ENCODE measurements around the gene MXI1.
"Not testable (repeated sequence)": the region's sequence is repeated elsewhere in the genome, so short reads cannot be mapped to it uniquely, and the experiment has no call there.

MXI1 gene

DNA sequence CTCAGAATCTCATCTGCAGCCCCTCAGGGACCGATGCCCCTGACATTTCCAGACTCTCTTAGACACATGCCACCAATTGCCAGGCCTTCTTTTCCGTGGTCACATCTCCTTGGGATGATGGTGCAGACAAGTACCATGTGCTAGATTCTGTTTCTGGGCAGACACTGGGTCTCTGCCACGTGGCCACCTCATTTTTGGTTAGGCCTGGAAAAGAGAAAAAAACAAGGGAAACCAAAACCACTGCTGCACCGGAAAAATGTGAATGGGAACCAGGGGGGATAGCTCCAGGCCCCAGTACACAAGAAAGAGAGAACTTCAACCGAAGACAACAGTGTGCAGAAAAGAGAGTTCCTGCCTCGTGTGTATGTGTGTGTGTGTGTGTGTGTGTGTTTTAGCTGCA lies 23.0 kb upstream of the MXI1 start:
- Histone ChIP-seq H3K36me3 (ENCODE audit: control insufficient read depth in 1 of 2, insufficient read depth in 2 of 2, low read length in 2 of 2) (no peaks in the 10 kb centered on the region), H3K9me3 (ENCODE audit: control insufficient read depth in 1 of 2, low read length in 2 of 2) (no peaks in the 10 kb centered on the region), H3K4me1 (ENCODE audit: control insufficient read depth in 1 of 2, insufficient read depth in 2 of 2, low read length in 2 of 2) (no peaks in the 10 kb centered on the region), H3K27me3 (ENCODE audit: low read depth, low read length) (no peaks in the 10 kb centered on the region), H3K27ac (ENCODE audit: low read length) (no peak overlapping the region), H3K4me3 (ENCODE audit: low read depth in 1 of 2, low read length in 2 of 2) (no peak overlapping the region)

DNA sequence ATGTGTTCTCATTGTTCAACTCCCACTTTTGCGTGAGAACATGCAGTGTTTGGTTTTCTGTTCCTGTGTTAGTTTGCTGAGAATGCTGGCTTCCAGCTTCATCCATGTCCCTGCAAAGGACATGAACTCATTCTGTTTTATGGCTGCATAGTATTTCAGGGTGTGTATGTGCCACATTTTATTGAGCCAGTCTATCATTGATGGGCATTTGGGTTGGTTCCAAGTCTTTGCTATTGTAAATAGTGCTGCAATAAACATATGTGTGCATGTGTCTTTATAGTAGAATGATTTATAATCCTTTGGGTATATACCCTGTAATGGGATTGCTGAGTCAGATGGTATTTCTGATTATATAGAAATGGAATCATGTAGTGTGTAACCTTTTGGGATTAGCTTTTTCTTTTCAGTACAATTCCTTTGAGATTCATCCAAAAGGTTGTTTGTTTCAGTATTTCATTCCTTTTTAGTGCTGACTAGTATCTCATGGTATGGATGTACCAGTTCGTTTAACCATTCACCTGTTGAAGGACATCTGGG lies 21.7 kb upstream of the MXI1 start:
- H3K4me3 ChIP-seq (ENCODE audit: low read depth in 1 of 2, low read length in 2 of 2); H3K36me3 ChIP-seq (ENCODE audit: control insufficient read depth in 1 of 2, insufficient read depth in 2 of 2, low read length in 2 of 2); H3K27ac ChIP-seq (ENCODE audit: low read length); H3K27me3 ChIP-seq (ENCODE audit: low read depth, low read length); H3K4me1 ChIP-seq (ENCODE audit: control insufficient read depth in 1 of 2, insufficient read depth in 2 of 2, low read length in 2 of 2); H3K9me3 ChIP-seq (ENCODE audit: control insufficient read depth in 1 of 2, low read length in 2 of 2): not testable (repeated sequence)

DNA sequence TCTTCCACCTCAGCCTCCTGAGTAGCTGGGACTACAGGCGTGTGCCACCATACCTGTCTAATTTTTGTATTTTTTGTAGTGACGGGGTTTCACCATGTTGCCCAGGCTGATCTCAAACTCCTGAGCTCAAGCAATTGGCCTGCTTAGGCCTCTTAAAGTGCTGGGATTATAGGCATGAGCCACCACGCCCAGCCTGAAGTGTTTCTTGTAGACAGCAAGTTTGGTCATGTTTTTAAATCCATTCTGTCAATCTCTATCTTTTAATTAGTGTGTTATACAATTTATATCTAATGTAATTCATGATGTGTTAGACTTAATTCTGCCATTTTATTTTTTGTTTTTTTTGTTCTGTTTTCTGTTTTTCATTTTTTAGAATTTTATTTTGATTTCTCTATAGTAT lies 17.2 kb upstream of the MXI1 start:
- Histone ChIP-seq H3K36me3 (ENCODE audit: control insufficient read depth in 1 of 2, insufficient read depth in 2 of 2, low read length in 2 of 2) (no peaks in the 10 kb centered on the region), H3K4me1 (ENCODE audit: control insufficient read depth in 1 of 2, insufficient read depth in 2 of 2, low read length in 2 of 2) (no peaks in the 10 kb centered on the region), H3K27me3 (ENCODE audit: low read depth, low read length) (no peaks in the 10 kb centered on the region), H3K4me3 (ENCODE audit: low read depth in 1 of 2, low read length in 2 of 2) (no peak overlapping the region), H3K27ac (ENCODE audit: low read length) (no peak overlapping the region), H3K9me3 (ENCODE audit: control insufficient read depth in 1 of 2, low read length in 2 of 2) (peaks cover 0 to 2% of the 10 kb centered on the region in 2 donors)

GRCh38 chr10:110192552-110192951 lies 14.9 kb upstream of the MXI1 start:
- Histone ChIP-seq H3K36me3 (ENCODE audit: control insufficient read depth in 1 of 2, insufficient read depth in 2 of 2, low read length in 2 of 2) (no peaks in the 10 kb centered on the region), H3K4me1 (ENCODE audit: control insufficient read depth in 1 of 2, insufficient read depth in 2 of 2, low read length in 2 of 2) (no peaks in the 10 kb centered on the region), H3K27ac (ENCODE audit: low read length) (no peak overlapping the region), H3K27me3 (ENCODE audit: low read depth, low read length) (no peaks in the 10 kb centered on the region), H3K4me3 (ENCODE audit: low read depth in 1 of 2, low read length in 2 of 2) (no peak overlapping the region), H3K9me3 (ENCODE audit: control insufficient read depth in 1 of 2, low read length in 2 of 2) (peaks cover 0 to 2% of the 10 kb centered on the region in 2 donors)

DNA sequence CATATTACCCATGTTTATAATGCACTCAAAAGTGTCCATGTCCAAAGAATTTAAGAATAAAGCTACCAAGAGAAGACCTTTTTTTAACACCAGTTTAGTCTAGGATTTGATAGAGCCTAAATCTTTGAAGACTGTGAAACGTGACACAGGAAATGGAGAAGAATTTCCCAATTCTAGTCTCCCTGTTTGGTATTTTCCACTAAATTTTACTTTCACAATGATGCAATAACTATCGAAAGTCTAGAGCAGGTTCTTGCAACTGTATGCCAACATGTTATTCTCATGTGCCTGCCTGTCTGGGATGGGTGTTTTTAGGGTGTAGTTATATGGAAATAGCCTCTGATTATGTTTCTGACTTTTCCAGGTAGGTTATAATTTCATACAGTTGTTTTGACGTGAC lies 6.9 kb upstream of the MXI1 start:
- Histone ChIP-seq H3K27me3 (ENCODE audit: low read depth, low read length) (no peaks in the 10 kb centered on the region), H3K27ac (ENCODE audit: low read length) (no peak overlapping the region), H3K9me3 (ENCODE audit: control insufficient read depth in 1 of 2, low read length in 2 of 2) (no peaks in the 10 kb centered on the region), H3K4me1 (ENCODE audit: control insufficient read depth in 1 of 2, insufficient read depth in 2 of 2, low read length in 2 of 2) (no peaks in the 10 kb centered on the region), H3K4me3 (ENCODE audit: low read depth in 1 of 2, low read length in 2 of 2) (no peak overlapping the region), H3K36me3 (ENCODE audit: control insufficient read depth in 1 of 2, insufficient read depth in 2 of 2, low read length in 2 of 2) (no peaks in the 10 kb centered on the region)

DNA sequence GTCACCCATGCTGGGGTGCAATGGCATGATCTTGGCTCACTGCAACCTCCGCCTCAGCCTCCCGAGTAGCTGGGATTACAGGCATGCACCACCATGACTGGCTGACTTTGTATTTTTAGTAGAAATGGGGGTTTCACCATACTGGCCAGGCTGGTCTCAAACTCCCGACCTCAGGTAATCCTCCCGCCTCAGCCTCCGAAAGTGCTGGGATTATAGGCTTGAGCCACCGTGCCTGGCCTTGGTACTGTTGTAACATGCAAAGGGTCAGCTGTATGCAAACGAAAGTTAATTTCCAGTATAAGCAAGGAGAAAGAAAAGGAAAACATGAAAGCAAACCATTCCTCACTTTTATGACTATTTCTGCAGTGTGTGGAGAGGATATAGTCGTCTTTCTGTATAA lies 6.4 kb upstream of the MXI1 start:
- H3K4me3 ChIP-seq (ENCODE audit: low read depth in 1 of 2, low read length in 2 of 2); H3K36me3 ChIP-seq (ENCODE audit: control insufficient read depth in 1 of 2, insufficient read depth in 2 of 2, low read length in 2 of 2); H3K9me3 ChIP-seq (ENCODE audit: control insufficient read depth in 1 of 2, low read length in 2 of 2); H3K4me1 ChIP-seq (ENCODE audit: control insufficient read depth in 1 of 2, insufficient read depth in 2 of 2, low read length in 2 of 2); H3K27ac ChIP-seq (ENCODE audit: low read length); H3K27me3 ChIP-seq (ENCODE audit: low read depth, low read length): not testable (repeated sequence)

GRCh38 chr10:110203500-110204455 lies 3.6 kb upstream of the MXI1 start:
- Histone ChIP-seq H3K27ac (ENCODE audit: low read length) (peak overlapping the region; percentile 42), H3K27me3 (ENCODE audit: low read depth, low read length) (no peaks in the 10 kb centered on the region), H3K4me1 (ENCODE audit: control insufficient read depth in 1 of 2, insufficient read depth in 2 of 2, low read length in 2 of 2) (peaks cover 0 to 6% of the 10 kb centered on the region in 2 donors), H3K9me3 (ENCODE audit: control insufficient read depth in 1 of 2, low read length in 2 of 2) (no peaks in the 10 kb centered on the region), H3K4me3 (ENCODE audit: low read depth in 1 of 2, low read length in 2 of 2) (no peak overlapping the region), H3K36me3 (ENCODE audit: control insufficient read depth in 1 of 2, insufficient read depth in 2 of 2, low read length in 2 of 2) (no peaks in the 10 kb centered on the region)

DNA sequence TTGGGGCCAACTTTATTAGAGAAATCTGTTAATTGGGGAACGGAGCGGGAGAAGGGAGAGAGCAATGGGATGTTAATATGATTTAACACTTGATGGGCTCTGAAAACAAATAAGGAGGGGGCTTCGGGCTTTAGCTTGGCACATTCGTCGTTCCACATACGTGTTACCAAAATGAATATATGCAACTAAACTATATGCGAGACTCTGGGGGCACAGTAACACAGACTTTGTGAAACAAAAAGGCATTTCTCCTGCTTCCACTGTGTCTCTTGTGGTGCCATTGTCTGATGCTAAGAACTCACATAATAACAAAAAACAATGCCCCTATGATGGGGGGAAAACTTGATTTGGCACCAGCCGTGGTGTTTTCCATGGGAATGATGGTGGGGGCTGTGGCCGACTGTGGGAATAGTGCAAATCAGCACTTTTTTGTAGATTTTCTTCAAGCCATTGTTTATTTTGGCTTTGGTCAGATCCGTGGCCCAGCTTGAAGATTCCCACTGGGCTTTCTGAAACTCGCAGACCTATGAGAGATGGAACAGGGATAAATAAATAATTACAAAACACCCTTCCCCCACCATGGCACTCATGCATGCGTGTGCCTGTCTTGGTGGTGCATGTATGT lies 2.2 kb upstream of the MXI1 start:
- Histone ChIP-seq H3K27me3 (ENCODE audit: low read depth, low read length) (no peaks in the 10 kb centered on the region), H3K4me3 (ENCODE audit: low read depth in 1 of 2, low read length in 2 of 2) (no peak overlapping the region), H3K9me3 (ENCODE audit: control insufficient read depth in 1 of 2, low read length in 2 of 2) (no peaks in the 10 kb centered on the region), H3K27ac (ENCODE audit: low read length) (no peak overlapping the region), H3K4me1 (ENCODE audit: control insufficient read depth in 1 of 2, insufficient read depth in 2 of 2, low read length in 2 of 2) (peaks cover 0 to 6% of the 10 kb centered on the region in 2 donors), H3K36me3 (ENCODE audit: control insufficient read depth in 1 of 2, insufficient read depth in 2 of 2, low read length in 2 of 2) (no peaks in the 10 kb centered on the region)

GRCh38 chr10:110207805-110208613 lies 604 bp downstream of the MXI1 start:
- Histone ChIP-seq H3K9me3 (ENCODE audit: control insufficient read depth in 1 of 2, low read length in 2 of 2) (no peaks in the 10 kb centered on the region), H3K4me3 (ENCODE audit: low read depth in 1 of 2, low read length in 2 of 2) (peak overlapping the region; percentile 81 to 83), H3K36me3 (ENCODE audit: control insufficient read depth in 1 of 2, insufficient read depth in 2 of 2, low read length in 2 of 2) (no peaks in the 10 kb centered on the region), H3K4me1 (ENCODE audit: control insufficient read depth in 1 of 2, insufficient read depth in 2 of 2, low read length in 2 of 2) (peaks cover 0 to 22% of the 10 kb centered on the region in 2 donors), H3K27ac (ENCODE audit: low read length) (peak overlapping the region; percentile 74), H3K27me3 (ENCODE audit: low read depth, low read length) (no peaks in the 10 kb centered on the region)

GRCh38 chr10:110208614-110209453 lies 1.4 kb downstream of the MXI1 start:
- no peaks in the 10 kb centered on the region for H3K36me3 ChIP-seq (ENCODE audit: control insufficient read depth in 1 of 2, insufficient read depth in 2 of 2, low read length in 2 of 2)
- peak overlapping the region; percentile 81 to 97 for H3K4me3 ChIP-seq (ENCODE audit: low read depth in 1 of 2, low read length in 2 of 2)
- H3K9me3 ChIP-seq (ENCODE audit: control insufficient read depth in 1 of 2, low read length in 2 of 2), result no peaks in the 10 kb centered on the region
- peak overlapping the region; percentile 74 for H3K27ac ChIP-seq (ENCODE audit: low read length)
- no peaks in the 10 kb centered on the region for H3K27me3 ChIP-seq (ENCODE audit: low read depth, low read length)
- peaks cover 0 to 24% of the 10 kb centered on the region in 2 donors for H3K4me1 ChIP-seq (ENCODE audit: control insufficient read depth in 1 of 2, insufficient read depth in 2 of 2, low read length in 2 of 2)

All from muscle layer of duodenum (tissue), 2 donors.